SK-N-SH (cell line): ENCODE data around the gene GUCA2B.

Source experiments
- ELF1 ChIP-seq: IDR thresholded peaks from 2 replicates; pipeline ENCODE4 v1.4.0; 2012
- EP300 ChIP-seq, 2 experiments: IDR thresholded peaks; 2 replicates each; pipeline versions ENCODE4 v1.4.0 to v1.6.1; 2012; ENCODE audit warnings: borderline replicate concordance in 1 of 2, low read depth in 1 of 2, low read length in 1 of 2
- GATA2 ChIP-seq: sonication (generic); formaldehyde crosslinking; IDR thresholded peaks from 2 replicates; pipeline ENCODE4 v1.5.0; 2020; ENCODE audit warnings: mild to moderate bottlenecking, missing genetic modification reagents
- NFIC ChIP-seq: IDR thresholded peaks from 2 replicates; pipeline ENCODE4 v1.4.0; 2012; ENCODE audit warnings: borderline replicate concordance
- POLR2AphosphoS5 ChIP-seq: IDR thresholded peaks from 2 replicates; pipeline ENCODE4 v1.6.1; 2012; ENCODE audit warnings: low read depth, low read length
- RFX5 ChIP-seq: IDR thresholded peaks from 2 replicates; pipeline ENCODE4 v1.6.1; 2012; ENCODE audit warnings: mild to moderate bottlenecking, improper control_type of control experiment, low read length
- SIN3A ChIP-seq: IDR thresholded peaks from 2 replicates; pipeline ENCODE4 v1.6.1; 2012; ENCODE audit warnings: low read depth, mild to moderate bottlenecking, low read length, moderate library complexity, borderline replicate concordance
- TAF1 ChIP-seq: IDR thresholded peaks from 2 replicates; pipeline ENCODE4 v1.6.1; 2012; ENCODE audit warnings: low read depth, mild to moderate bottlenecking, low read length, moderate library complexity, borderline replicate concordance
- USF1 ChIP-seq: IDR thresholded peaks from 2 replicates; pipeline ENCODE4 v1.4.0; 2012; ENCODE audit warnings: low read depth, borderline replicate concordance
- USF2 ChIP-seq: fragments of 150-350 bp; IDR thresholded peaks from 2 replicates; pipeline ENCODE4 v1.6.1; 2017; ENCODE audit warnings: antibody characterized with exemption, low read length, low read depth, borderline replicate concordance
- TF ChIP-seq, protein P1 (sequence below): fragments of 200-600 bp; sonication (generic); IDR thresholded peaks from 2 replicates; pipeline ENCODE4 v1.6.1; 2017; ENCODE audit warnings: antibody characterized with exemption, mild to moderate bottlenecking, moderate library complexity
- TF ChIP-seq, protein P2 (sequence below): IDR thresholded peaks from 2 replicates; pipeline ENCODE4 v1.4.0; 2012; ENCODE audit warnings: low read depth, borderline replicate concordance

GRCh38 chr1:42183957-42184268 is 30.7 kb downstream of the GUCA2B start:
- TF ChIP-seq, protein P1, sequence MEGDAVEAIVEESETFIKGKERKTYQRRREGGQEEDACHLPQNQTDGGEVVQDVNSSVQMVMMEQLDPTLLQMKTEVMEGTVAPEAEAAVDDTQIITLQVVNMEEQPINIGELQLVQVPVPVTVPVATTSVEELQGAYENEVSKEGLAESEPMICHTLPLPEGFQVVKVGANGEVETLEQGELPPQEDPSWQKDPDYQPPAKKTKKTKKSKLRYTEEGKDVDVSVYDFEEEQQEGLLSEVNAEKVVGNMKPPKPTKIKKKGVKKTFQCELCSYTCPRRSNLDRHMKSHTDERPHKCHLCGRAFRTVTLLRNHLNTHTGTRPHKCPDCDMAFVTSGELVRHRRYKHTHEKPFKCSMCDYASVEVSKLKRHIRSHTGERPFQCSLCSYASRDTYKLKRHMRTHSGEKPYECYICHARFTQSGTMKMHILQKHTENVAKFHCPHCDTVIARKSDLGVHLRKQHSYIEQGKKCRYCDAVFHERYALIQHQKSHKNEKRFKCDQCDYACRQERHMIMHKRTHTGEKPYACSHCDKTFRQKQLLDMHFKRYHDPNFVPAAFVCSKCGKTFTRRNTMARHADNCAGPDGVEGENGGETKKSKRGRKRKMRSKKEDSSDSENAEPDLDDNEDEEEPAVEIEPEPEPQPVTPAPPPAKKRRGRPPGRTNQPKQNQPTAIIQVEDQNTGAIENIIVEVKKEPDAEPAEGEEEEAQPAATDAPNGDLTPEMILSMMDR = no peak
- TF ChIP-seq, protein P2, sequence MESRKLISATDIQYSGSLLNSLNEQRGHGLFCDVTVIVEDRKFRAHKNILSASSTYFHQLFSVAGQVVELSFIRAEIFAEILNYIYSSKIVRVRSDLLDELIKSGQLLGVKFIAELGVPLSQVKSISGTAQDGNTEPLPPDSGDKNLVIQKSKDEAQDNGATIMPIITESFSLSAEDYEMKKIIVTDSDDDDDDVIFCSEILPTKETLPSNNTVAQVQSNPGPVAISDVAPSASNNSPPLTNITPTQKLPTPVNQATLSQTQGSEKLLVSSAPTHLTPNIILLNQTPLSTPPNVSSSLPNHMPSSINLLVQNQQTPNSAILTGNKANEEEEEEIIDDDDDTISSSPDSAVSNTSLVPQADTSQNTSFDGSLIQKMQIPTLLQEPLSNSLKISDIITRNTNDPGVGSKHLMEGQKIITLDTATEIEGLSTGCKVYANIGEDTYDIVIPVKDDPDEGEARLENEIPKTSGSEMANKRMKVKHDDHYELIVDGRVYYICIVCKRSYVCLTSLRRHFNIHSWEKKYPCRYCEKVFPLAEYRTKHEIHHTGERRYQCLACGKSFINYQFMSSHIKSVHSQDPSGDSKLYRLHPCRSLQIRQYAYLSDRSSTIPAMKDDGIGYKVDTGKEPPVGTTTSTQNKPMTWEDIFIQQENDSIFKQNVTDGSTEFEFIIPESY = no peak
- TF ChIP-seq ELF1 (no peak), USF2 (no peak), GATA2 (CRISPR knock-in tag) (no peak), POLR2AphosphoS5 (no peak), TAF1 (no peak), SIN3A (no peak), RFX5 (no peak), USF1 (no peak), EP300 (IDR thresholded peaks at IDR 0.05; ENCODE audit: borderline replicate concordance in 1 of 2, low read depth in 1 of 2, low read length in 1 of 2) (no peak), NFIC (no peak)
